T-helper 9 cell (primary cell): ENCODE measurements around the gene HIC1.

ENCODE experiments used
- DNase-seq: peaks from one replicate; pipeline ENCODE4 v3.0.0-alpha.2; 2020

The HIC1 gene

GRCh38 chr17:2025622-2026309, 29.1 kb upstream of the HIC1 start:
- DNase-seq: no peak

GRCh38 chr17:2027528-2028233, 27.2 kb upstream of the HIC1 start:
- no peak for DNase-seq

- DNase-seq: no peak
These were observed 26.7 kb upstream of the HIC1 start for GRCh38 chr17:2028234-2028614.

- DNase-seq: no peak
These were observed 26.2 kb upstream of the HIC1 start for GRCh38 chr17:2028737-2029136.

- peak; percentile 76 for DNase-seq
These were observed 24.8 kb upstream of the HIC1 start, which contains the start of gene DPH1 for GRCh38 chr17:2029911-2030778. TSS of gene DPH1 (plus strand) at chr17:2030153. CDS start at chr17:2030170, 17 bp downstream.

GRCh38 chr17:2030779-2031163, 24.1 kb upstream of the HIC1 start:
- no peak for DNase-seq

- DNase-seq: no peak
These were observed 21.8 kb upstream of the HIC1 start for GRCh38 chr17:2033153-2033552.

GRCh38 chr17:2034157-2034556, 20.7 kb upstream of the HIC1 start:
- DNase-seq: no peak

GRCh38 chr17:2034806-2035540, 19.9 kb upstream of the HIC1 start:
- no peak for DNase-seq

- DNase-seq: no peak
These were observed 19.1 kb upstream of the HIC1 start for GRCh38 chr17:2035541-2036488.

- no peak for DNase-seq
These were observed 17.7 kb upstream of the HIC1 start for GRCh38 chr17:2037155-2037554.

GRCh38 chr17:2040219-2040827, 14.6 kb upstream of the HIC1 start:
- no peak for DNase-seq

GRCh38 chr17:2040942-2041560, 13.9 kb upstream of the HIC1 start:
- DNase-seq: no peak

- peak; percentile 97 for DNase-seq
These were observed 13.1 kb upstream of the HIC1 start, which contains the start of gene OVCA2 for GRCh38 chr17:2041561-2042389. TSS of gene OVCA2 (plus strand) at chr17:2042022. CDS start at chr17:2042048, 26 bp downstream.

- DNase-seq: no peak
These were observed 12.5 kb upstream of the HIC1 start for GRCh38 chr17:2042390-2042847.

- no peak for DNase-seq
These were observed 12.0 kb upstream of the HIC1 start for GRCh38 chr17:2042933-2043332.

- no peak for DNase-seq
These were observed 11.1 kb upstream of the HIC1 start for GRCh38 chr17:2043785-2044184.

GRCh38 chr17:2044263-2044894, 10.5 kb upstream of the HIC1 start:
- no peak for DNase-seq

- DNase-seq: no peak
These were observed 7.3 kb upstream of the HIC1 start for GRCh38 chr17:2047590-2047989.
